ENCODE measurements around the gene MCTP2. TPM values are rescaled to one million over a fixed set of nuclear protein-coding genes. Genes with fewer than 3 reads are reported as not detected.

MCTP2 gene
- total and polyA plus RNA-seq, 7 donors, result 1.5 to 12.2 (median 4.4) TPM

DNA sequence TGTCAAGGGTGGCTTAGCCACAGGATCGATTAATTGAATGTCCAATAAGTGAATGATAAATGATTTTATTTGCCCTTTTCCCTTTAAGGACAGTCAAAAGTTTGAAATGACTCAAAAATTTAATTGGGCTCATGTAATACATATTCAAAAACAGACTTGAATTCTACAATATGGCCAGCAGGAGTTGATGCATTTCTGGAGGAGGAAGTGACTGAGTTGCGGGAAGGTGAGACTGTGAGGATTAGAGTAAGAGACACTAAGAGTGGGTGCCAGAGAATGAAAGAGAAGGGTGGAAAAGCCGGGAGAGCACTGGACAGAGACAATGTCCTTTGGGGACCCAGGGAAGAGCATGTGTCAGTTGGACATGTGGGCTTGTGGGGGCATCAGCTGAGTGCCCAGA lies 83.3 kb downstream of the MCTP2 start:
- Histone ChIP-seq H3K36me3 (no peaks in the 10 kb centered on the region), H3K27ac (no peak overlapping the region), H3K4me3 (no peak overlapping the region), H3K27me3 (no peaks in the 10 kb centered on the region), H3K9me3 (no peaks in the 10 kb centered on the region), H3K4me1 (no peaks in the 10 kb centered on the region)
- TF ChIP-seq, protein P1, sequence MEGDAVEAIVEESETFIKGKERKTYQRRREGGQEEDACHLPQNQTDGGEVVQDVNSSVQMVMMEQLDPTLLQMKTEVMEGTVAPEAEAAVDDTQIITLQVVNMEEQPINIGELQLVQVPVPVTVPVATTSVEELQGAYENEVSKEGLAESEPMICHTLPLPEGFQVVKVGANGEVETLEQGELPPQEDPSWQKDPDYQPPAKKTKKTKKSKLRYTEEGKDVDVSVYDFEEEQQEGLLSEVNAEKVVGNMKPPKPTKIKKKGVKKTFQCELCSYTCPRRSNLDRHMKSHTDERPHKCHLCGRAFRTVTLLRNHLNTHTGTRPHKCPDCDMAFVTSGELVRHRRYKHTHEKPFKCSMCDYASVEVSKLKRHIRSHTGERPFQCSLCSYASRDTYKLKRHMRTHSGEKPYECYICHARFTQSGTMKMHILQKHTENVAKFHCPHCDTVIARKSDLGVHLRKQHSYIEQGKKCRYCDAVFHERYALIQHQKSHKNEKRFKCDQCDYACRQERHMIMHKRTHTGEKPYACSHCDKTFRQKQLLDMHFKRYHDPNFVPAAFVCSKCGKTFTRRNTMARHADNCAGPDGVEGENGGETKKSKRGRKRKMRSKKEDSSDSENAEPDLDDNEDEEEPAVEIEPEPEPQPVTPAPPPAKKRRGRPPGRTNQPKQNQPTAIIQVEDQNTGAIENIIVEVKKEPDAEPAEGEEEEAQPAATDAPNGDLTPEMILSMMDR (IDR thresholded peaks at IDR 0.05), result no peak
- no peak for TF ChIP-seq EP300 (IDR thresholded peaks at IDR 0.05)
- no peak for TF ChIP-seq POLR2AphosphoS5 (IDR thresholded peaks at IDR 0.05)
- no peak for TF ChIP-seq POLR2A (IDR thresholded peaks at IDR 0.05)
- DNase-seq, result no peak
- intact Hi-C loops (cut with DNase I), result no loop called here
- WGBS, 2 donors, result 92% methylated on average over 3 of the region's 3 CpGs

DNA sequence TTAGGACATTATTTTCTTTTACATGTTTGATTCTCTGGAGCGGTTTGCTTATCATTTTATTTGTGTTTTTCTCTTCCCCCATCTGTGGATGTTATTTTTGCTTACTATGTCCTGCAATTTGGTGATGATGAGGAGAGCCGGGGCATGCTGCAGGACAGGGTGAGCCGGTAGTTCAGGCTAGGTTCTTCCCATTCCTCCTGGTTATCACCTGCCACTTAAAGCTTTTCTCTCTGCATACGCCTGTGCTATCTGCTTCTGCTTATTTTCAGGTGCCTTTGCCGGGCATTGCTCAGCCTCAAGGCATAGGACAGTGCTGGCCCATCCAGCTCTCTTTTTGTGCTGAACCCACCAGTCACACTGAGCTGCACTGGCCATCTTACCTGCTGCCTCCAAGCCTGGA lies 85.8 kb downstream of the MCTP2 start:
- WGBS, 2 donors, result 85 to 94% methylated on average over 5 of the region's 5 CpGs
- no peaks in the 10 kb centered on the region for H3K36me3 ChIP-seq
- intact Hi-C loops (cut with DNase I), result no loop called here
- H3K27me3 ChIP-seq, result no peaks in the 10 kb centered on the region
- no peaks in the 10 kb centered on the region for H3K9me3 ChIP-seq
- H3K4me1 ChIP-seq, result no peaks in the 10 kb centered on the region
- TF ChIP-seq, protein P1 (IDR thresholded peaks at IDR 0.05), result no peak
- TF ChIP-seq POLR2AphosphoS5 (IDR thresholded peaks at IDR 0.05), result no peak
- TF ChIP-seq POLR2A (IDR thresholded peaks at IDR 0.05), result no peak
- no peak for TF ChIP-seq EP300 (IDR thresholded peaks at IDR 0.05)
- no peak overlapping the region for H3K4me3 ChIP-seq
- H3K27ac ChIP-seq, result no peak overlapping the region
- DNase-seq, result no peak

DNA sequence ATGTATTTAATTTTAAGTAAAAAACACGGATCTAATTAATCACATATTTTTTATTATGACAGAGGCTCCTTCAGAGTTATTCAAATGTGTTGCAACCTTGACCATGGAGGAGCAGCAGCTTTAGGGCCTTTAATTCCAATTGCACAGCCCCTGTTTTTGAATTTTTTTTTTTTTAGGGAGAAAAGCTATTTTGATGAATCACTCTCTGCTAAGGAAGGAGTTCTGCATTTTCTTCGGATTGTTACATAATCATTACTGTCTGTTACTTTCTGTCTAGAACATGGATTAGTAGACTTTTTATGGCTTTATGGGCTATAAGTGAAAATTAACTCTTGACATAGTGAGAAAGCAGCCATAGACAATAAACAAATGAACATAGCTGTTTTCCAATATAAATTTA lies 90.8 kb downstream of the MCTP2 start:
- DNase-seq, result no peak
- WGBS, 2 donors, result 9 to 56% methylated on average over 2 of the region's 2 CpGs

DNA sequence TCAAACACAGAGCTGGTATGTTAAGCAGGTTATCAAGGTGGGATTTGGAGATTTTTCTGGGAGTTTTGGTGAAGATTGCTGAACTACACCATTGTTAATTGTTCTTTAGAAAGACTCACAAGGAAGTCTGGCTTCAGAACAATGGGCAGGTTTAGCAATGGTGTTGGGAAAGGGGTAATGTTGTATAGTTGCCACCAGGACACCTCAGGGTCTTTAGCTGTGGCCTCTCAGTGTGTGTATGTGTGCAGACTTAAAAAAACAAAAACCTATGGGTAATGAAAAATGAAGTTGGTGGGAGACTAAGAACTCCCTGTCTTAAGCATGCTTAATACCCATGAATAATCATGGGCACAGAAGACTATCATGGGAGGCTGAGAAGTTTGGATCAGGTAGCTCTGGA lies 91.7 kb downstream of the MCTP2 start:
- no peaks in the 10 kb centered on the region for H3K36me3 ChIP-seq
- intact Hi-C loops (cut with DNase I), result loop anchor here (10.0 kb wide), 1 partner anchor 1528 kb away; no protein-coding TSS in a partner anchor
- no peaks in the 10 kb centered on the region for H3K9me3 ChIP-seq
- TF ChIP-seq EP300 (IDR thresholded peaks at IDR 0.05) (no peak), POLR2AphosphoS5 (IDR thresholded peaks at IDR 0.05) (no peak), POLR2A (IDR thresholded peaks at IDR 0.05) (no peak)
- TF ChIP-seq, protein P1 (IDR thresholded peaks at IDR 0.05), result no peak
- DNase-seq, result no peak
- H3K4me3 ChIP-seq, result no peak overlapping the region
- no peaks in the 10 kb centered on the region for H3K4me1 ChIP-seq
- no peak overlapping the region for H3K27ac ChIP-seq
- H3K27me3 ChIP-seq, result no peaks in the 10 kb centered on the region

More for the DNA sequence above, 90.8 kb downstream of the MCTP2 start:
- H3K4me3 ChIP-seq, result no peak overlapping the region
- H3K9me3 ChIP-seq, result no peaks in the 10 kb centered on the region
- no peak overlapping the region for H3K27ac ChIP-seq
- no peak for TF ChIP-seq EP300 (IDR thresholded peaks at IDR 0.05)
- TF ChIP-seq, protein P1 (IDR thresholded peaks at IDR 0.05), result no peak
- no peak for TF ChIP-seq POLR2A (IDR thresholded peaks at IDR 0.05)
- no peak for TF ChIP-seq POLR2AphosphoS5 (IDR thresholded peaks at IDR 0.05)
- intact Hi-C loops (cut with DNase I), result loop anchor here (10.0 kb wide), 1 partner anchor 1527 kb away; no protein-coding TSS in a partner anchor
- H3K4me1 ChIP-seq, result no peaks in the 10 kb centered on the region
- no peaks in the 10 kb centered on the region for H3K36me3 ChIP-seq
- H3K27me3 ChIP-seq, result no peaks in the 10 kb centered on the region
